NCI-H526 treated with DMSO at 0.1 percent for 48 hours (cell line): ENCODE results near the gene DDX6.
"Not testable (repeated sequence)": the region's sequence is repeated elsewhere in the genome, so short reads cannot be mapped to it uniquely, and the experiment has no call there.

Experiments used
- DNase-seq: peaks from one replicate; lab custom pipeline; 2025; lab: John Stamatoyannopoulos, UW

The DDX6 gene

DNA sequence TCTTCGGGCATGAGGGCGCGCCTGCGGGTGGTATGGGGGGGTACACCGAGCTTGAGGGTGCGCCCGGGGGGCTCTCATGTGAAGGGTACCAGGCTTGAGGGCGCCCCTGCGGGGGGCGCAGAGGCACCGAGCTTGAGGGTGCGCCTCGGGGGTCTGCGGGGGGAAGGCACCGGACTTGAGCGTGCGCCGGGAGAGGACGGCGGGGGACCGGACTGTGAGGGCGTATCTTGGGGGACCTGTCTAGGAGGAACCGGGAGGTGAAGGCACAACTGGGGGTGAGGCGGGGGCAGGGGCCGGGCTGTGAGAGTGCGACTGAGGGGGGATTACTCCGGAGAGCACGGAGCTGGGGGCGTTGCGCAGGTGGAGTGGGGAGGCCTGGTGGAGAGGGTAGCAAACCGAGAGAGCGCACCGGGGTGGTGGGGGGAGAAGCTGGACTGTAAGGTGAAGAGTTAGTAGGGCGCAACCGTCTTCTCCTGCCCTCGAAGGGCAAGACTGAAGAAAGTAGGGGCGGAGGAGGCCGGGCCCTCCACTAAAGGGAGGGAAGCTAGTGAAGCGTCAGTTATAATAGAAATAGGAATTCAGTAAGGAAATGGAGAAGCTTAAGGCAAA, 1.1 kb upstream of the DDX6 start:
- DNase-seq, result no peak

DNA sequence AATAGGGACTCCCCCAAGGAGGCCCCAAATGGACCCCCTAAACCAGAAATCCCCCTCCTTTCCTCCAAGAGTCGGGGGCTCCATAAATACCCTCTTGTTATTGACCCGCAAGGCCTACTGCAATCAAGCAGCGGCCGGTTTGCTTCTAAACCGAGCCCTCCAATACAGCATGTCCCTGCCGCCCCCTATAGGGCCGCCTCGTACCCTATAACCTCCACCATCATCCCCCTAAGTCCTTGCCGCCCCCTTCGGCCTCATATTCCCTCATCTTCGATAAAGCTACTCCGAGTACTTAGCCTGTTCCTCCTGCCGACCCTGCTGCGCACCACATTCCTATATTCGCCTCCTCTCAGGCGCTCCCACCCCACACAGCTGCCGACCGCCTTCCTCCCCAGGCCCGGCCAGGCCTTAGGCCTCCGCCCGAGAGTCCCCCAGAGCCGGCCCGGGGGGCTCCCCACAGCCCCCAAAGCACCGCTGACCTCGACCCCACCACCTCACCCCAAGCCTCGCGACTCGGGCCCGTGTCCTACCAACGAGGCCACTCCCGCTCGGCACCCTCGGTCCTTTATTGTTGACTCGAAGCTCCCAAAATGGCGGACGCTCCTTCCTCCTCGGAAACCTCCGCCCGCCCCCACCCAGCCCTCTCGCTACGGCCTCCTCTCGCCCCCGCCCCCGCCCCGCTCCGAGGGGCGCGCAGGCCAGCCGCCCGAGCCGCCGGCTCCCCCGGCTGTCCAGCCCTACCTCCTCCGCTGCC, 430 bp downstream of the DDX6 start:
- peak; percentile 76 for DNase-seq

- DNase-seq, result peak; percentile 59
Measured at GRCh38 chr11:118789501-118790356, 1.2 kb downstream of the DDX6 start.

DNA sequence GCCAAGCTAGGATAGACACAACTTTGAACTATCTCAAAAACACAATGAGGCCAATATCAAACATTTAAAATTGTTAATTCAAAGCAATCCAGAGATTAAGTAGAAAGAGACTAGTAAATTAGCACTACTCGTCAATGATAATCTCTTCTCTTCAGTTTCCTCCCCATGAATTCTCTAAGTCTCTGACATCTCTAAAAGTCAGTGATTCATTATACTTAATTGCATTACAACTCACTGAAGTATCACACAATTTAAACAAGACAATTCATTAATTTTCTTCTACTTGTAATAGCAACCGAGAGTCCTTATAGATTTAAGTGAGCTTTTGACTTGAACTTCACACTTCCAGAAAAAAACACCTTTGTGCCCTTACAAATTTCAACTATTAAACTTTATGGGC, 4.3 kb downstream of the DDX6 start:
- DNase-seq, result no peak

DNA sequence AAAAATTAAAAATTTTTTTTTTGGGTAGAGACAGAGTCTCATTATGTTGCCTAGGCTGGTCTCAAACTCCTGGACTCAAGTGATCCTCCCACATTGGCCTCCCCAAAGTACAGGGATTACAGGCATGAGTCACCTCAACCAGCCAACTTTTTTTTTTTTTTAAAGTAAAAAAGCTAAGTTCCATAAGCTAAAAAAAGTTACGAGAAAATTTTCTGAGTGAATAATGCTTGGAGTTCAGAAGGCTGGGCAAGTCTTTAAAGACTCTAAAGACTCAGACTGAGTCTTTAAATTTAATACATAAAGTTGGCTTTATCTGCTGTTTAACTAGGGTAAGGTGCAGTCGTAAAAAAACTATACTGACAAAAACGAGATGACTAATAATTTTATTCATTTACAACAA, 5.6 kb downstream of the DDX6 start:
- no peak for DNase-seq

DNA sequence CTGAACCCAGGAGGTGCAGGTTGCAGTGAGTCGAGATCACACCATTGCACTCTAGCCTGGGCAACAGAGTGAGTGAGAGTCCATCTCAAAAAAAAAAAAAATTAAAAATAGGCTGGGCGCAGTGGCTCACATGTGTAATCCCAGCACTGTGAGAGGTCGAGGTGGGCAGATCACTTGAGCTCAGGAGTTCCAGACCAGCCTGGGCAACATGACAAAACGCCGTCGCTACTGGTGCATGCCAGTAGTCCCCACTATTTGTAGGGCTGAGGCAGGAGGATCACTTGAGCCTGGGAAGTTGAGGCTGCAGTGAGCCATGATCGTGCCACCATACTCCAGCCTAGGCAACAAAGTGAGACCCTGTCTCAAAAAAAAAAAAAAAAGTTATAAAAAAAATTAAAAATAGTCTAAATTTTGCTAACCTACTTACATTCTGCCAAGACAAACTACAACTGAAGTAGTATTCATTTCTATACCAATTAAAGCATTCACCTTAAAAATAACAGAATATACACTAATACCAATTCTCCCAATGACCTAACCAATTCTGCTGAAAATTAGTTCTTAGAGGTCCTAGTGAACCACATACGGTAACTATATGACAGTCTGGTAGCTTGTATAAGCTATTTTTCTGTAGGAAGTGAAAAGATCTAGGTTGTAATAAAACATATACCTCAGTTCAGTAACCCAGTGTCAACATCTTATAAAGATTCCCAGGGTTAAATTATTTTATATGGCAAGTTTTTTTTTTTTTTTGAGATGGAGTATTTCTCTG, 7.1 kb downstream of the DDX6 start:
- no peak for DNase-seq

DNA sequence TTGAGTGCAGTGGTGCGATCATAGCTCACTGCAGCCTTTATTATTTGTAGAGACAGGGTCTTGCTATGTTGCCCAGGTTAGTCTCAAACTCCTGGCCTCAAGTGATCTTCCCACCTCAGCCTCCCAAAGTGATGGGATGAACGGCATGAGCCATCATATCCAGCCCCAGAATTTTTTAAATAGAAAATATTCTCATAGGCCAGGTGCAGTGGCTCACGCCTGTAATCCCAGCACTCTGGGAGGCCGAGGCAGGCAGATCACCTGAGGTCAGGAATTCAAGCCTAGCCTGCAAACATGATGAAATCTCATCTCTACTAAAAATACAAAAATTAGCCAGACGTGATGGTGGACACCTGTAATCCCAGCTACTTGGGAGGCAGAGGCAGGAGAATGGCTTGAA, 7.6 kb downstream of the DDX6 start:
- not testable (repeated sequence) for DNase-seq

DNA sequence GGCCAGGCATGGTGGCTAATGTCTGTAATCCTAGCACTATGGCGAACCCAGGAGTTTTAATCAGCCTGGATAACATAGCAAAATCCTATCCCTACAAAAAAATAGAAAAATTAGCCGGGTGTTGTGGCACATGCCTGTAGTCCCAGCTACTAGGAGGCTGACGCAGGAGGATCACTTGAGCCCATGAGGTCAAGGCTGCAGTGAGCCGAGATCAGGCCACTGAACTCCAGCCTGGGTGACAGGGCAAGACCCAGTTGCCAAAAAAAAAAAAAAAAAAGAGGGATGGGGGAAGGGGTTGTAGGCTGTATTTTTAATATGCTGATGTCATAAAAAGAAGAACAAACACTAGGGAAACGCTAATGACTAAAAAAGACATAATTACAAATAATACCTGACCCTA, 12.1 kb downstream of the DDX6 start:
- DNase-seq, result no peak

DNA sequence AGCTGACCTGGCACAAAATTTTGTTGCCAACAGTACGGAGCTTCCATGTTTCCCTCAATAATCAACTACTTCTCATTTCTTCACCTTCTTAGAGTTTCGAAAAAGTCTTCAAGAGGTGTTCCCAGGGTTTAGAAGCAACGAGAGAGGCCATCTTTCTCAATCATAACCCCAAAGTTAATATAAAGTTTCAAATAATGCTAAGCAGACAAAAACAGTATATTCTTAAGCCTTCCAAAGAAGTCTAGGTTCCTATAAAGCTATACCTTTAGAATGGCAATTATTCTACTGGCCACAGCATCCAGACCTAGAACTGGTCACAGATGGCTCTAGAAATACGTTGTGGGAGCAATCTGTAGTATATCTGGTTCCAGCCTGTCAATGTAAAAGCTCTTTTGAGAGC, 16.9 kb downstream of the DDX6 start:
- DNase-seq, result no peak

GRCh38 chr11:118771547-118772288, 19.2 kb downstream of the DDX6 start:
- DNase-seq, result no peak

DNA sequence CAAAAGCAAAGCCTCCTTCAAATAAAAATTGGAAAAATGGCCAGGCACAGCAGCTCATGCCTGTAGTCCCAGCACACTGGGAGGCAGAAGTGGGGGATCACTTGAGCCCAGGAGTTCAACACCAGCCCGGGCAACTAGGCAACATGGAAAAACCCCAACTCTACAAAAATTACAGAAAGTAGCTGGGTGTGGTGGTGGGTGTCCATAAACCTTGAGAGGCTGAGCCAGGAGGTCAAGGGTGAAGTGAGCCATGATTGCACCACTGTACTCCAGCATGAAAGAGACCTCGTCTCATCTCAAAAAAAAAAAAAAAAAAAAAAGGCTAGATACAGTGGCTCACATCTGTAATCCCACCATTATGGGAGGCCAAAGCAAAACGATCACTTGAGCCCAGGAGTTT, 22.3 kb downstream of the DDX6 start:
- no peak for DNase-seq

- no peak for DNase-seq
Measured at GRCh38 chr11:118766035-118766434, 24.9 kb downstream of the DDX6 start.

DNA sequence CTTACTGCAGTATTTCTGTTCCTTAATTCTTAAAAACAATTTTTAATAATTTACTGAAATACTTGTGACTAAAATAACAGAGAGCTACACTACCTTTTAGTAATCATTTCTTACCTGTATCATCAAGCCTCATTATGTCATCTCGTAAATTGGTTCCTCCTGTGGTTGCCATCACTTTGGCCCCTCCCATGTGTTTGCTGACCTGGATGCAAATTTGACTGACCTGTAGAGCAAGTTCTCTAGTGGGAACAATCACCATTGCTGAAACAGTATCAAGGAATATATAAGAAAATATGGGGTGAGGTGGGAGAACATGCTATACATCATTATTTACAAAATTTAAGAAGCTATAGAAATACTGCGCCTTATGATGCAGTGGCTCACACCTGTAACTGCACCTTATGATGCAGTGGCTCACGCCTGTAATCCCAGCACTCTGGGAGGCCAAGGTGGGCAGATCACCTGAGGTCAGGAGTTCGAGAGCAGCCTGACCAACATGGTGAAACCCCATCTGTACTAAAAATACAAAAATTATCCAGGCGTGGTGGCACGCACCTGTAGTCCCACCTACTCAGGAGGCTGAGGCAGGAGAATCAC, 25.8 kb downstream of the DDX6 start:
- peak; percentile 26 for DNase-seq

GRCh38 chr11:118763041-118763440, 27.9 kb downstream of the DDX6 start:
- no peak for DNase-seq

- not testable (repeated sequence) for DNase-seq
Measured at GRCh38 chr11:118761981-118762380, 29.0 kb downstream of the DDX6 start.

DNA sequence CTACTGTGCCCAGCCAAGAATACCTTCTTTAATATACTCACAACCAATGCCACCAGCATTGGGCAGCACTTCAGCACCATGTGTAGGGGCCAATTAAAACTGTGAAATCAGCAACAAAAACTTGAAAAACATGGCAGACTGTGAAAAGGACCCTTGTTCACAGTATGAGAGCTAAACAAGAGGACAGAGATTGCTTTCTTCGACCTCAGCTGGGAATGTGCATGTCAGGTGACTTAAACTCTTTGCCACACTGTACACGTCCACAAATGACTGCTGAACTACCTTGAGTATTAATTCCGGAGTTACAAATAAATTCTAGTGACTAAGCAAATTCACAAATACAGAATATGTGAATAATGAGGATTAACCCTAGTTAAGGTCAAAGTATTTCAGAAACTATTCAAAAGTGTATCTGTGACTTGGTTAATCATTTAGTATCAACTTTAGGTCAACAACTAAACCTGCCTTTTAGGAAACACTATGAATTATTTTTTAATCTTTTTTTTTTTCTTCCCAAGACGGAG, 33.0 kb downstream of the DDX6 start:
- DNase-seq, result no peak

DNA sequence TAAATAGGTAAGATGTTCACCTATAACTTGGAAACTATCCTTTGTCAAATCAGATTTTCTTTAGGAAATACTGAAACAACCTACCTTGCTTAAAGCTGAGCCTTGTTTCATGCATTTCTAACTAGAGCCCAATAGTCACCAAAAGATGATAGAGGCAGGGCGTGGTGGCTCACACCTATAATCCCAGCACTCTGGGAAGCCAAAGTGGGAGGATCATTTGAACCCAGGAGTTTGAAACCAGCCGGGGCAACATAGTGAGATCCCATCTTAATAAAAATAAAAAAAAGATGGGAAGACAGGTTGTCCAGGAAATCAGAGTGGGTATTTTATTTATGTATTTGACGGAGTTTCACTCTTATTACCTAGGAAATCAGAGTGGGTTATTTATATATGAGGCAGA, 38.3 kb downstream of the DDX6 start:
- no peak for DNase-seq

GRCh38 chr11:118749429-118749828, 41.5 kb downstream of the DDX6 start:
- no peak for DNase-seq

DNA sequence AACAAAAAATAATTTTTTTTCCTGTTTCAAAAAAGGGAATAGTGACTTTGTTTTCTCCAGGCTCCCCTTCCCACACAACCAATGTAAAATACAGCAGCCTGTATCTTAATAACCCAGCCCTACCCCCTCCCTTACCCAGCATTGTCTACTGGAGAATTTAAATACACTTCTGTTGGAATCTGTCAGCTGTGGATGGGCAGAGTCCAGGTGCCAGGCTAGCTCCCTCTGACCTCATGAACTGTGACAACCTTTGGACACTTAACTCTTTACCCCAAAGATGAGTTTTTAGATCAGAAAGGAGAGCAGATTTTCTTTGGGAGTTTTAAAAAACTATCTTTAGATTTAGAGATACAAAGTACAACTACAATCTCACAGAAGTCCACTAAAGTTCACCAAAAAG, 42.9 kb downstream of the DDX6 start:
- DNase-seq, result no peak

- DNase-seq, result no peak
Measured at GRCh38 chr11:118746988-118747585, 43.9 kb downstream of the DDX6 start.
